GOT3 (cell line): Measurements from ENCODE around the gene ANO1.

Source experiments
- DNase-seq: peaks from one replicate; lab custom pipeline; 2025; ENCODE audit warnings: mixed read lengths; lab: John Stamatoyannopoulos, UW

The ANO1 gene

GRCh38 chr11:70054004-70054403 is 24.1 kb upstream of the ANO1 start:
- DNase-seq: no peak

DNA sequence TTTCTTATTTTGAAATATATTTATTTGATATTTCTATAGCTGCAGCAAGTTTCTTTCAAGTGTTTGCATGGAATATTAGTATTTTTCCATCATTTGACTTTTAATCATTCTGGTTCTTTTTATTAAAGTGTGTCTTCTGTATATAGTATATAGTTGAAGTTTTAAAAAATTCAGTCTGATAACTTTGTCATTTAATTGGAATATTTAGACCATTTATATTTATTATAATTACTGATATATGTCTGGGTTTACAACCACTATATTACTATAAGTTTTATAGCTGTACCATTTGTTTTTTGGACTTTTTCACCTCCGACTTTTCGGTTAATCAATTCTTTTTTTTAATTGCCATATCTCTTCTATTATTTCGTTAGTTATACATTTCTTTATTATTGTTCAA is 22.7 kb upstream of the ANO1 start:
- no peak for DNase-seq

GRCh38 chr11:70057080-70057479 is 21.0 kb upstream of the ANO1 start:
- no peak for DNase-seq

GRCh38 chr11:70059971-70060370 is 18.1 kb upstream of the ANO1 start:
- no peak for DNase-seq

DNA sequence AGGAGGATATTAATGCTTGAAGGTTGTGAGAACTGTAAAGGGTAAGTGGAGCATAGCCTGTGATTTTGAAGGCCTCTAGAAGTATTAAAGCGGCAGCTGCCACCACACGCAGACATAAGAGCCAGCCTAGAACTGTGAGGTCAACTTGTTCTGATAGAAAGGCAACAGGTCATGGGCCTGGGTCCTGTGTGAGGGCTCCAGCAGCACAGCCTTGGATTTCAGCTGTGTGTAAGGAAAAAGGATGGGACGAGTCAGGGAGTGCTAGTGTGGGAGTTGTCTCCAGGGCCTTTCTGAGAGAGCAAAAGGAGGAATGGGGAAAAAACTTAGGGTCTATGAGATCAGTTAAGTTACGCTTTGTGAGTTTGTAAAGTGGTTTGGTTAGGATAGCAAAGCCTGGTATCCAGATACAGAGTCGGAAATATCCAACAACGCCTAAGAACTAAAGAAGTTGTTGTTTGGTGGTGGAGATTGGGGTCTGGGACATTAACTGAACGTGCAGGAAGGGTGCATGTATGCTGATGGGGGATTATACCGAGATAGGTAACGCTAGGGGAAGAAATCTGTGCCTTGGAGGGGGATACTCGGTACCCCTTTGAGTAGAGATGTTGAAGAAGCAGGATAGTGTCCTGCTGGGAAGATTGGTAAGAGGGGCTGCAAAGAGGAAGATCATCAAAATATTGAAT is 17.4 kb upstream of the ANO1 start:
- DNase-seq: no peak

DNA sequence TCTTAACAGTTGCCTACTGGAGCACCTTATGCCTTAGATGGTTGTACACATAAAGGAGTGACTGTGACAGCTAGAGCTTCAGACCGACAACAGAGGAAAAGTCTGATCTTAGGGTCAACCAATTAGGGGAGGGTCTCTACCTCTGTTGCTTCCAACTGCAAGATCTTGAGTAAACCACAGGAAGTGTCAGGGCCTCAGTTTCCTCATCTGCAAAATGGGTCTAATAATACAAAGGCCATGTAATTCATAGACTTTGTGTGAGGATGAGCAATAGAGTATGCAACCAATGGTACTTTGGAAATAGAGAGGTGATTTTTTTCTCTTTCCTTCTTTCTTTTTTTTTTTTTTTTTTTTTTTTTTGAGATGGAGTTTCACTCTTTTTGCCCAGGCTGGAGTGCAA is 16.4 kb upstream of the ANO1 start:
- no peak for DNase-seq

DNA sequence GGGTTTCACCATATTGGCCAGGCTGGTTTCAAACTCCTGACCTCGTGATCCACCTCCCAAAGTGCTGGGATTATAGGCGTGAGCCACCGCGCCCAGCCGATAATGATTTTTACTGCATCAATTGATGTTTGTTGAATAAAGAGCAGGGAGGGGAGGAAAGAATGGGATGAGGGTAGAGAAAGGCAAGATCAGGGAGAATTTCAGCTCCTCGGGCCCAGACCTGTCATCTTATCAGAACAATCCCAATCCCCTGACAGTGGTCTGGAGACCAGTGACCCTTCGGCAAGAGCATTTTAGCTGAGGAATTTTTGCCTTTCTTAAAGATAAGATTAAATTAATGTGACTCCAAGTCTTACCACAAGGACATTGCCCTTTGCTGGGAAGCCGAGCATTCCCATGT is 15.0 kb upstream of the ANO1 start:
- no peak for DNase-seq

DNA sequence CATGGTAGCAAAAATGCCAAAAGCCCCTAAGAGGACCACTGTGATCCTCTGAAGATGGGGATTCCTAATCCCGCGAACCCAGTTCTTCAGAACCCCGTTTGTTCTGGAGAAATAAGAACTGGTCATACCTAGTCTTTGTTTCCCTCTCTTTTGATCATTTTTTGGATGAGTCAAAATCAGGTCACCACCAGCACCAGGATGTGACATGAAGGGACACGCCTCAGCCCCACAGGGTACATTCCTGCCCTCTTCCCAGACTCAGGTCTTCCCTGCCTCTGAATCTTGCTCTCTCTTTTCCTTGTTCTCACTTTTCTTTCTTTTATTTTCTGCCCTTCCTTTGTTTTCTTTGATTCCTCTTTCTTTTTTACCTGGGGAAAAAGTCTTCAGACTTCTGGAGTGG is 14.6 kb upstream of the ANO1 start:
- no peak for DNase-seq

DNA sequence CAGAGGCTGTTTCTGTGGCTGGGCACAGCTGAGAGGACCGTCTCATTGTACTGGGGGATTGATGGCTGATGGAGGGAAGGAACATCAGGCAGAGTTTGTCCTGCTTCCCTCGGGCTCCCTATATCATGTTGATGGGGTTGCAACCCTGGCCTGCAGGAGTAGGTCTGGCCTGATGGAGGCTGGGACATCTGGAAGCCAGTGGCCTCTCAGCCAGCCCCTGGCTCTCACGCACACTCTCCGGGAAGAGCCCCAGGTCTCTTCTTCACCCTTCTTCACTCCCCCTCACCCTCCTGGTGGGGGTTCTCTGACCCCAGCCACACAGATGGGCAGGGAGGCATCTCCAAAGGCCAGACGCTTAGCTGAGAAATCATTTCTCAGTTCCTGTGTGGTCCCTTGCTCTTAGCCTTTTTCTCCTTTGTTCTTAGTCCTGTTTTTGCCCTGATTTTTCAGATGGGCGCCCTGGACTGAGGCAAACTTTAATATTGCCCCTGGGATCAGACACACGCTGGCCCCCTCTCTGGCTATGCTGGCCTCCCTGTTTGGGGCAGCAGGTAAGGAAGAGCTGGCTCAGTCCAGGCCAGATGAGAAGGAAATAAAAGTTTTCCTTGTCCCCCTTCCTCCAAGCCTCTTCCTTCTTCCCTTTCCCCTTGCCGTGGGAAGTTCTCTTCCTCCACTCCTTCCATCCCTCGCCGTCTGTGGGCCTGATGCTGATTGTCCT is 13.9 kb upstream of the ANO1 start:
- no peak for DNase-seq

DNA sequence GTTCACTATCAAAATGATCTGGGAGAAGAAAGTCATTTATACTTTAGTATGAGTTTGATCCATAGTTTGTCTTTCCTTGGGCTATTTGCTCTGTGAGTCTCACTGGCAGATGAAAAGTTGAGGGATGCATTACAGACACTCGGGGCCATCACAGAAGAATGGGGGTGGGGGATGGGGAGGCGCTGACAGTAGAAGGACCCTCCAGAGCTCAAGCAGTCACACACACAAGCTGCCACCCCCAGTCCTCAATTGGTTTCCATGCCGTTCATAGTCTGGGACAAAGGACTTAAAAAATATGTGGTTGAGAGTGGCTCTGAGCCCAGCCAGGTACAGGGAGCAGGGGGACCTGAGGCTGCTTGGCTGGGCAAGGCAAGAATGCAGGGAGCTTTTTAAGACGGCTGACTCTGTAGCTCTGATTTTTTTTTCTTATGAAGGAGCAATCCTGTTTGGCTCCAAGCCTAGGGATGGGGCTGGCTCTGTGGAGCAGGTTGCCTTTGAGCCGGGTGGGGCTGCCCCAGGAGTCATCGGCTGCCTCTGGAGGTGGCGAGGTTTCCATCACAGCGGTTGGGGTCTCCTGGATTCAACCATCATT is 13.3 kb upstream of the ANO1 start:
- no peak for DNase-seq

GRCh38 chr11:70065318-70066135 is 12.6 kb upstream of the ANO1 start:
- no peak for DNase-seq

DNA sequence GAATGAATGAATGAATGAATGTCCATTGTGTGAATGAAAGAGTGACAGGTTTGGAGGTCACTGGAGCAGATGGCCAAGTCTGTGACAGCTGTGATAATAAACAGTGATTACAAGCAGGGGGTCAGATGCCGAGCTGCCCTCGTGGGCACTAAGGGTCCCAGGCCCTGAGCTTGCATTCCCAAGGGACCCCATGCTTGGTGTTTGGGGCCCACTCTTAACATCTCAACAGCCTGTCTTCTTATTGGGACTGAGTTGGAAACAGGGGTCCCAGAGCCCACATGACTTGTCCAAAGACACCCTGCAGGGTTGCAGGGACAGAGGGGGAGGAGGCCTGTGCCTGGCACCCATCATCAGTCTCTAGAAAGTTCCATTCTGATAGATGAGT is 12.0 kb upstream of the ANO1 start:
- no peak for DNase-seq

GRCh38 chr11:70066628-70067027 is 11.5 kb upstream of the ANO1 start:
- DNase-seq: no peak

- DNase-seq: no peak
Observed at GRCh38 chr11:70067036-70067435, 11.1 kb upstream of the ANO1 start.

GRCh38 chr11:70067591-70068341 is 10.4 kb upstream of the ANO1 start:
- DNase-seq: no peak

GRCh38 chr11:70068345-70068744 is 9.8 kb upstream of the ANO1 start:
- DNase-seq: no peak

GRCh38 chr11:70068950-70069349 is 9.2 kb upstream of the ANO1 start:
- no peak for DNase-seq

GRCh38 chr11:70070706-70071105 is 7.4 kb upstream of the ANO1 start:
- DNase-seq: no peak

DNA sequence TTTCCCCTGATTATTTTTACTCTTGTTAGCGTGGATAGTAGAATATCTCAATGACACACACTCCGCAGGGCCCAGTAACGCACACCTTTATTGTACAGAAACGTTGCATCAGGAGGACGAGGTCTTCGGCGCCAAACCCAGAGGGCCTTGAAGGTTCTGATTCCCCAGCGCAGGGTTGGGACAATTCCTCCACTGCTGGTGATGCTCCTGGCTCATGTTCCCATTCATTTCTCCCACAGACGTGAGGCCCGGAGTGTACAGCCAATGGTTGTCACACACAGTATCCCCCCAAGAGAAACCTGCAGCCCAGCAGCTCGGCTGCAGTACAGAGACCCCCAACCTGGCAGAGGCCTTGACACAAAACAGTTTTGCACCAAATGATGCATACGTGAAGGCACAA is 6.1 kb upstream of the ANO1 start:
- no peak for DNase-seq

- no peak for DNase-seq
Observed at GRCh38 chr11:70072461-70072860, 5.7 kb upstream of the ANO1 start.

DNA sequence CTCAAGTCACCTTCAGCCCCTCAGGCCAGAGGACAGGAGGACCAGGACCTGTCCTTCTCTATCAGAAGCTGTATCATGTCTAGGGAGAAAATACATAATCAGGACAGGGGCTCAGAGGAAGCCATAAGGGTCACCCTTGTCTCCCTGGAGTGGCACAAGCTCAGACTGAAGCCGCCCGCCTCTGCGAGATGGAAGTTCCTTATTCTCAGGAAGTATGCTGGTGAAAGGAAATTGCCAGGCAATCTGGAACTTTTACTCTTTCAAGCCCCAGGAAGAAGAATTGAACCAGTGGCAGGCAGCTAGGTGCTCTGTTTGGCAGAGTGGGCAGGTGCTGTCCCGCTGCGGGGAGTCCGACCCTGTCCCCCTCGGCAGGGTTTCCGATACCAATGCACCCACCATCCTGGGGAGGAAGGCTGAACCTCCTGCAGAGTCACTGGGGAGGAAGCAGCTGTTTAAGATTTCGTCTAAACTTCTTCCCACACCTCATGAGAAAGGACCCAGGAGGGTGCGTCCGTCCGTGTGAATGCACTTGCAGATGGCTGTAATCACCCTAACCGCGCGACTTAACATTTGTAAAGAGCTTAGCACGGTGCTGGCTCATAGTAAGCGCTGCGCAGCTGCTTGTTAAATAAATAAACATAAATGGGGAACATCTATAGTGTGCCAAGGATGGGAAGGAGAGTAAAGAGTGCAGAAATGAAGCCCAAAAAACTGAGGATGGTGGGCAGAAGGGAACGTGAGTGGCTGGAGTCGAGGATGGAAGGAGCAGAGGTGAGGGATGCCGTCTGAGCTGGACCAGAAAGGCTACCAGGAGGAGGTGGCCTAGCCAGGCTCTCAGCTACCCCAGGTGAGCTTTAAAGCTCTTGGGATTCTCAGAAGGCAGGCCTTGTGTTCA is 5.0 kb upstream of the ANO1 start:
- no peak for DNase-seq
